Upper lobe of right lung (tissue), 1 donor: ENCODE measurements around the gene STPG4. TPM values are rescaled to one million over a fixed set of nuclear protein-coding genes. Genes with fewer than 3 reads are reported as not detected.

Source experiments
- ATAC-seq: fragments of 200-7000 bp; cut with Tn5 transposase; one replicate; pipeline ENCODE4 v1.9.1; 2020; ENCODE audit warnings: mild to moderate bottlenecking, moderate library complexity
- DNase-seq: peaks from one replicate; pipeline ENCODE4 v3.0.0-alpha.2; 2020
- H3K27ac ChIP-seq: fragments of 200-600 bp; one replicate; pipeline ENCODE4 v1.8.0; 2022
- H3K27me3 ChIP-seq: fragments of 200-600 bp; one replicate; pipeline ENCODE4 v1.8.0; 2022; ENCODE audit warnings: mild to moderate bottlenecking
- H3K36me3 ChIP-seq: fragments of 200-600 bp; one replicate; pipeline ENCODE4 v1.8.0; 2022
- H3K4me1 ChIP-seq: fragments of 200-600 bp; one replicate; pipeline ENCODE4 v1.8.0; 2022
- H3K4me3 ChIP-seq: fragments of 200-600 bp; one replicate; pipeline ENCODE4 v1.8.0; 2022; ENCODE audit warnings: mild to moderate bottlenecking
- H3K9me3 ChIP-seq: fragments of 200-600 bp; one replicate; pipeline ENCODE4 v1.8.0; 2022
- CTCF ChIP-seq: fragments of 200-600 bp; IDR thresholded peaks from one replicate; pipeline ENCODE4 v1.8.0; 2022; ENCODE audit warnings: antibody characterized with exemption
- intact Hi-C: fragments of 100-400 bp; cut with DNase I; formaldehyde crosslinking; loops from one replicate; pipeline ENCODE4 v1.11.0; 2022
- total RNA-seq: library from RNA; stranded (reverse); fragmentation: NEBNext Ultra II Directional; extraction: Animal tissue kit (Norgen Biotek cat#: 25700); gene quantifications from one replicate; pipeline ENCODE4 v1.2.1, GENCODE V29; 2021
- donor health status: DM: no; HTN: yes; CAD: no; lungs with severe emphysema.

Gene STPG4
- total RNA-seq, 1 donor from 2014 or later, result not detected

GRCh38 chr2:47070920-47071824, 83.9 kb downstream of the STPG4 start:
- no peak for TF ChIP-seq CTCF
- Histone ChIP-seq H3K9me3 (no peaks in the 10 kb centered on the region), H3K27me3 (no peaks in the 10 kb centered on the region), H3K27ac (peak overlapping the region; percentile 85), H3K36me3 (no peaks in the 10 kb centered on the region), H3K4me1 (peaks cover 87% of the 10 kb centered on the region), H3K4me3 (no peak overlapping the region)
- DNase-seq (peak; percentile 83), ATAC-seq (peak; percentile 15)
- intact Hi-C loops, result no loop called here

- peak overlapping the region; percentile 85 for H3K27ac ChIP-seq
- intact Hi-C loops, result no loop called here
- ATAC-seq (no peak), DNase-seq (no peak)
- no peaks in the 10 kb centered on the region for H3K27me3 ChIP-seq
- no peaks in the 10 kb centered on the region for H3K9me3 ChIP-seq
- no peaks in the 10 kb centered on the region for H3K36me3 ChIP-seq
- H3K4me1 ChIP-seq, result peaks cover 87% of the 10 kb centered on the region
- no peak for TF ChIP-seq CTCF
- H3K4me3 ChIP-seq, result no peak overlapping the region
Observed at GRCh38 chr2:47070155-47070919, 84.8 kb downstream of the STPG4 start.

- intact Hi-C loops, result no loop called here
- H3K36me3 ChIP-seq, result no peaks in the 10 kb centered on the region
- H3K27me3 ChIP-seq, result no peaks in the 10 kb centered on the region
- H3K4me3 ChIP-seq, result no peak overlapping the region
- DNase-seq (peak; percentile 83), ATAC-seq (peak; percentile 76)
- peaks cover 86% of the 10 kb centered on the region for H3K4me1 ChIP-seq
- peak overlapping the region; percentile 85 for H3K27ac ChIP-seq
- no peaks in the 10 kb centered on the region for H3K9me3 ChIP-seq
- no peak for TF ChIP-seq CTCF
Observed at GRCh38 chr2:47069628-47070154, 85.4 kb downstream of the STPG4 start.

- ATAC-seq (no peak), DNase-seq (no peak)
- Histone ChIP-seq H3K4me3 (no peak overlapping the region), H3K4me1 (peaks cover 86% of the 10 kb centered on the region), H3K36me3 (no peaks in the 10 kb centered on the region), H3K27ac (peak overlapping the region; percentile 85), H3K9me3 (no peaks in the 10 kb centered on the region), H3K27me3 (no peaks in the 10 kb centered on the region)
- TF ChIP-seq CTCF, result no peak
- intact Hi-C loops, result no loop called here
Observed at GRCh38 chr2:47068981-47069627, 86.0 kb downstream of the STPG4 start.

GRCh38 chr2:47067788-47068407, 87.2 kb downstream of the STPG4 start:
- DNase-seq (no peak), ATAC-seq (no peak)
- peaks cover 5% of the 10 kb centered on the region for H3K36me3 ChIP-seq
- intact Hi-C loops, result no loop called here
- peaks cover 77% of the 10 kb centered on the region for H3K4me1 ChIP-seq
- no peak overlapping the region for H3K4me3 ChIP-seq
- TF ChIP-seq CTCF, result no peak
- H3K27ac ChIP-seq, result peak overlapping the region; percentile 61
- H3K27me3 ChIP-seq, result no peaks in the 10 kb centered on the region
- H3K9me3 ChIP-seq, result no peaks in the 10 kb centered on the region
